Subcutaneous adipose tissue (tissue), 4 donors: ENCODE measurements around the gene DLGAP1. TPM values are rescaled to one million over a fixed set of nuclear protein-coding genes. Genes with fewer than 3 reads are reported as not detected.

Experiments used
- total RNA-seq, 4 donors: library from RNA; depleted of rRNA; stranded (reverse); fragments of >200 nt; gene quantifications; one replicate each; pipeline ENCODE4 v1.1.0, GENCODE V29; 2016
- TF ChIP-seq, protein P1 (sequence below): fragments of 450-650 bp; IDR thresholded peaks from one replicate; pipeline ENCODE4 v1.5.1; 2016; ENCODE audit warnings: low read depth, mild to moderate bottlenecking, control low read depth, antibody characterized with exemption, moderate library complexity

Gene DLGAP1
- total RNA-seq, 4 donors from 2014 or later: 0.44 to 3.3 (median 0.99) TPM

DNA sequence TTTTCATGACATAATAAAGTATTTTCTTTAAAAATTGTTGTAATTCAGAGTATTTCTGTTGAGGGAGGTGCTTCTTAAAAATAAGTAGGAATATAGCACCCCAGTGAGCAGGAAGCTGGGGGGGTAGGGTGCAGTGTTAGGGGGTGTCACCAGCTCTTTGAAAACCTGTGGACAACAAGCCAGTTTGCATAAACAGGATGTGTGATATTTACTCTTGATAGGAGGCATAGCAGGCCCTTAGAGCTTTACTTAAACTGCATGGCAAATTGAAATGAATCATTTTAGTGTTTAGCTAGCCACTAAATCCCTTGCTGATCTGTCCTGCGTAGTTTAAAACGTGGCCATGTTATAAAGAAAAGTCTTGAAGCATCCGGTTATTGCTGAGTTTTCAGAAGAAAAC is 996.7 kb downstream of the DLGAP1 start:
- TF ChIP-seq, protein P1, sequence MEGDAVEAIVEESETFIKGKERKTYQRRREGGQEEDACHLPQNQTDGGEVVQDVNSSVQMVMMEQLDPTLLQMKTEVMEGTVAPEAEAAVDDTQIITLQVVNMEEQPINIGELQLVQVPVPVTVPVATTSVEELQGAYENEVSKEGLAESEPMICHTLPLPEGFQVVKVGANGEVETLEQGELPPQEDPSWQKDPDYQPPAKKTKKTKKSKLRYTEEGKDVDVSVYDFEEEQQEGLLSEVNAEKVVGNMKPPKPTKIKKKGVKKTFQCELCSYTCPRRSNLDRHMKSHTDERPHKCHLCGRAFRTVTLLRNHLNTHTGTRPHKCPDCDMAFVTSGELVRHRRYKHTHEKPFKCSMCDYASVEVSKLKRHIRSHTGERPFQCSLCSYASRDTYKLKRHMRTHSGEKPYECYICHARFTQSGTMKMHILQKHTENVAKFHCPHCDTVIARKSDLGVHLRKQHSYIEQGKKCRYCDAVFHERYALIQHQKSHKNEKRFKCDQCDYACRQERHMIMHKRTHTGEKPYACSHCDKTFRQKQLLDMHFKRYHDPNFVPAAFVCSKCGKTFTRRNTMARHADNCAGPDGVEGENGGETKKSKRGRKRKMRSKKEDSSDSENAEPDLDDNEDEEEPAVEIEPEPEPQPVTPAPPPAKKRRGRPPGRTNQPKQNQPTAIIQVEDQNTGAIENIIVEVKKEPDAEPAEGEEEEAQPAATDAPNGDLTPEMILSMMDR: no peak

DNA sequence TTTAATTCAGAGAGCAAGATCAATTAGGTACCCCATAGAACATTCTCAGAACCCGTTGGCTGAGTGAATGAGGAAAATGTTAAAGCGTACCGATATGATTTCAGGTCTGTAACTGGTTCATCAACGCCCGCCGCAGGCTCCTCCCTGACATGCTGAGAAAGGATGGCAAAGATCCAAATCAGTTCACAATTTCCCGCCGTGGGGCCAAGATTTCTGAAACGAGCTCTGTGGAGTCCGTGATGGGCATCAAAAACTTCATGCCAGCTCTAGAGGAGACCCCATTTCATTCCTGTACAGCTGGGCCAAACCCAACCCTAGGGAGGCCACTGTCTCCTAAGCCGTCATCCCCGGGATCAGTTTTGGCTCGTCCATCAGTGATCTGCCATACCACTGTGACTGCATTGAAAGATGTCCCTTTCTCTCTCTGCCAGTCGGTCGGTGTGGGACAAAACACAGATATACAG is 997.8 kb downstream of the DLGAP1 start:
- TF ChIP-seq, protein P1: no peak

DNA sequence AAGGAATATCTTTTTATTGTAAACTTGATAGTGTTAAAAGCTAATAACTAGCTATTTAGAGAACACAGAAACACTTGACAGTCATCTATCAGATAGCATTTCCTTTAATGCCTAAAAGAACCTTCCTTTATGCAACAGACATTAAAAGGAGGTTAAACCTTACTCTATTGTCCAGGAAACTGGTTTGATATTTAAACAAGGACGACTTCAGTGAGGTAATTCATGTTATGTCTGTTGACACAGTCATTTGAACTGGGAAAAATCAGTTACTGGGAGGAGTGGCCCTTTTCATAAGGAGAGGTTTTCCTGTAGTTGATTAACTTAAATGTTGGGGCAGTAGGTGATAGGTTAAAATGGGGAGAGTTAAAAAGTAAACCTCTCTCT is 998.4 kb downstream of the DLGAP1 start:
- TF ChIP-seq, protein P1: no peak

DNA sequence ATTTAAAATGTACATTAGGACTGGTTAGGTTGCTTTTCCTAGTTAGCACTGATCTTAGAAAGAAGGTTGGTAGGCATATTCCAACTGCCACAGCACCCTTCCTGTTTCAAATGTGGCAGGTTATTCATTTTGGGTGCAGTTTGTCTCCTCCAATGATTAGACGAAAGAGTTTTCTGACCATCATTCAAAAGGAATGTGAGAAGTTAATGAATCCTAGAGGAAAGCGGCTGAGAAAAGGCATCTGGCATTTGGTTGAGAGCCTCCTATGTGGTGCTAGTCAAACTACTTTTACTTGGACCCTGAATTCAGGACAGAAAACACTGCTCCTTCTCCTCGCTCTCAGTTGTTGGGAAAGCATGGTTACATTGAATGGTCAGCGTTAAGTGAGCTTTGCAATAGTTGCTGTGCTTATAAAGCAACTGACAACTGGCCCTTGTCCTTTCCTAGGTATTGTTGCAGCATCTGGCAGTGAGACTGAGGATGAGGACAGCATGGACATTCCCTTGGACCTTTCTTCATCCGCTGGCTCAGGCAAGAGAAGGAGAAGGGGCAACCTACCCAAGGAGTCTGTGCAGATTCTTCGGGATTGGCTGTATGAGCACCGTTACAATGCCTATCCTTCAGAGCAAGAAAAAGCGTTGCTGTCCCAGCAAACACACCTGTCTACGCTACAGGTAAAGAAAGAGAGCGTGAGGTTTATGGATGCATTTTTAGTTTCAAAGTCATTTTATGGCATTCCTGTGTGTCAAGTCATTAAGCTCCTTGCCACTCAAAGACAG is 999.0 kb downstream of the DLGAP1 start:
- TF ChIP-seq, protein P1: no peak

DNA sequence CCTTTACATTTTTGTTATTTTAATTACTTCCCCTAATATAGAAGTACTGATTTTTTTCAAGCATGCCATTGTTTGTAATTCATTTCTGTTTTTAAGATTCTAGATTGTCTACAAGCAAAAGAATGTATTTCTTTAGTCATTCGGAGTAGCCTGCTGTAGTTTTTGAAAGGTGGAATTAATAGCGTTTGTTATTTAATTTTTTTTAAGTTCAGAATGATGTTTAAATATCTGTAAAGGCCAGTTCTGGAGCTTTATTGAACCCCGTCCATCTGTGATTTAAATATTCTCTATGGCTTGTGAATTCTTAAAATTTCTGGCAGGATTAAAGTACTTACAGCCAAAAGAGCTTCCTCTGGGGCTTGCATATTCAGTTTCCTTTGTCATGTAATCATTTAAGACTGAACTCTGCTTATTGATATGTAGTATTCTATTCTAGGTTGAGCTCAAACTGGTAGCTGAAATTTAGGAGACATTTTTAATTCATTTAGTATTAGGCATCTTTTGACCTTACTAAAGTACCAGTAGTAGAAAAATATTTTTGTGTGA is 999.9 kb downstream of the DLGAP1 start:
- TF ChIP-seq, protein P1: no peak

DNA sequence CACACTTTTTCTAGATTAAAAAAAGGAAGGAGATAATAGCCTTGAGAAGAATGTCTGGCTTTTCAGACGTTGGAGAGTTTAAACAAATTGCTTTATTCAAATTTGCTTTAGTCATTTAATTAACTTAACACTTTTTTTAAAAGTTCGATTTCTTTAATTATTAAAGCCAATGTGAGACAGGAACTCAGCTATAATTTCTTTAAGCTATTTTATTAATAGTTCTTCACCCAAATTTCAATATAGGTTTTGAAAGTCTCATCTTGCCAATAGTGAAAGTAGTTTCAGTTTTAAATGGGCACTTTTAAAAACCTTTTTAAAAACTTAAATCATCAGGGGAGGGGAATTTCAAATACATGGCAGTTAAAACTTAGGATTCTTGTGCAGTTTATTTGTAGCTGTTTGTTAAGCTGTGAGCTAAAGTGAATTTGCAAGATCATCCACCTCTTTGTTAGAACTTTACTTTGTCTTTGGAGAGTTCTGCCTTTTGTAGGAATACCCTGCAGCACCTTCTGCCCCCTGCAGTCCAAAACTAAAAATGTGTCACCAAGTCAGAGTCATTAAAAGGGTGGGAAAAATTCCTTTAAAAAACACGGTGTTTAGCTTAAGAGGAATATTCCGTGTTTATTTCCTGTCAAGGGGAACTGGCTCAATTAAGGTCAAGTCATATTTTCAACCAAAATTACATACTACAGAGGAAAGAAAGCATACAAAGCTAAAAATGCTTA is 1000.6 kb downstream of the DLGAP1 start:
- TF ChIP-seq, protein P1: no peak
